Measurements from ENCODE around the gene GMEB2.
"Not testable (repeated sequence)": the region's sequence is repeated elsewhere in the genome, so short reads cannot be mapped to it uniquely, and the experiment has no call there.

Gene GMEB2

GRCh38 chr20:63587776-63588591 lies 38.9 kb downstream of the GMEB2 start:
- DNase-seq = peak; percentile 63 to 81

GRCh38 chr20:63587256-63587655 lies 39.6 kb downstream of the GMEB2 start:
- DNase-seq = no peak

- DNase-seq = no peak
These were observed 40.1 kb downstream of the GMEB2 start for GRCh38 chr20:63586797-63587196.

- DNase-seq = no peak
These were observed 41.0 kb downstream of the GMEB2 start for GRCh38 chr20:63585616-63586565.

- DNase-seq = no peak
These were observed 44.4 kb downstream of the GMEB2 start for GRCh38 chr20:63582382-63583063.

GRCh38 chr20:63580796-63581461 lies 46.0 kb downstream of the GMEB2 start:
- peak; percentile 20 to 60 for DNase-seq

GRCh38 chr20:63579017-63579694 lies 47.7 kb downstream of the GMEB2 start:
- DNase-seq = peak; percentile 9 to 14

- DNase-seq = no peak
These were observed 48.5 kb downstream of the GMEB2 start for GRCh38 chr20:63578224-63579016.

GRCh38 chr20:63577317-63577894 lies 49.5 kb downstream of the GMEB2 start:
- DNase-seq = no peak

GRCh38 chr20:63576311-63576710 lies 50.6 kb downstream of the GMEB2 start:
- no peak for DNase-seq

GRCh38 chr20:63574829-63575743 lies 51.8 kb downstream of the GMEB2 start:
- DNase-seq = no peak

- peak; percentile 62 to 68 for DNase-seq
These were observed 52.6 kb downstream of the GMEB2 start, which contains the start of gene HELZ2 for GRCh38 chr20:63574156-63574828. Gene HELZ2, minus strand, starts transcription at chr20:63574239. Its CDS starts 1,854 bp downstream, at chr20:63572385.

GRCh38 chr20:63573647-63574131 lies 53.2 kb downstream of the GMEB2 start:
- DNase-seq = no peak

GRCh38 chr20:63572788-63573646 lies 53.9 kb downstream of the GMEB2 start:
- DNase-seq = no peak

GRCh38 chr20:63572071-63572787 lies 54.7 kb downstream of the GMEB2 start:
- no peak for DNase-seq

- not testable (repeated sequence) for DNase-seq
These were observed 55.8 kb downstream of the GMEB2 start for GRCh38 chr20:63571087-63571478.
